ENCODE results near the gene SREK1.
A peak's percentile ranks its signal among the peaks of the same experiment; 100 is the strongest.

SREK1 gene

GRCh38 chr5:66164044-66164790, 20.1 kb downstream of the SREK1 start:
- peak; percentile 64 for DNase-seq (ENCODE audit: low spot score)

DNA sequence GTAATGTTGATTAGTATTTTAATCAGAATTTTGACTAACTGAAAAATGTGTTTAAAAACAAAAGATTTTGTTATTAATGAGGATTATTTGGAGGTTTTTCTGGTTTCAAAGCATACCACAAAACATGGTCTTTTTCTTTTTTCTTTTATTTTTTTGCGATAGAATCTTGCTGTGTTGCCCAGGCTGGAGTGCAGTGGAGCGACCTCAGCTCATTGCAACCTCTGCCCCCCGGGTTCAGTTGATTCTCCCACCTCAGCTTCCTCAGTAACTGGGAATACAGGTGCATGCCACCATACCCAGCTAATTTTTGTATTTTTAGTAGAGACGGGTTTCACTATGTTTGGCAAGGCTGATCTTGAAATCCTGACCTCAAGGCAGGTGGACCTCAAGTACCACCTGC, 24.1 kb downstream of the SREK1 start:
- no peak for DNase-seq (ENCODE audit: low spot score)

- DNase-seq (ENCODE audit: low spot score) = no peak
These were observed 25.4 kb downstream of the SREK1 start for GRCh38 chr5:66169534-66169933.

DNA sequence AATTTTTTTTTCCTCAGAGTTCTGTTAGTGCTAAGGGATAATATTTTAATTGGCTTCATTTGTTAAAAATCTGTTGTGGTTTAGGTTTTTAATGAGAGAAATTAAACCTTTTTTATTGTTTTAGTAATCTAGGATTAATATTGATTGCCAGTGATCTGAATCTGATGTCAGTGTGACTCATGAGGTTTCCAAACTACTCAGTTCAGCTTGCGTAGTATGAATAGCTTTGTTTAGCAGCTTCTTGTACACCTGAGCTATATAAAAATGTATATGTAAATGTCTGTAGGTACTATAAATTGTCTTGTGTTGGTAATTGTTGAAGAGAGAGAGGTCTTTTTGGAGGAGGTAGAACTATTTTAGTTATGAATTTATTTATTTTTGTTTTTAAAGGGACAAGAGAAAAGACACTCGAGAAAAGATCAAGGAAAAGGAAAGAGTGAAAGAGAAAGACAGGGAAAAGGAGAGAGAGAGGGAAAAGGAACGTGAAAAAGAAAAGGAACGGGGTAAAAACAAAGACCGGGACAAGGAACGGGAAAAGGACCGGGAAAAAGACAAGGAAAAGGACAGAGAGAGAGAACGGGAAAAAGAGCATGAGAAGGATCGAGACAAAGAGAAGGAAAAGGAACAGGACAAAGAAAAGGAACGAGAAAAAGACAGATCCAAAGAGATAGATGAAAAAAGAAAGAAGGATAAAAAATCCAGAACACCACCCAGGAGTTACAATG, 26.3 kb downstream of the SREK1 start:
- no peak for DNase-seq (ENCODE audit: low spot score)

DNA sequence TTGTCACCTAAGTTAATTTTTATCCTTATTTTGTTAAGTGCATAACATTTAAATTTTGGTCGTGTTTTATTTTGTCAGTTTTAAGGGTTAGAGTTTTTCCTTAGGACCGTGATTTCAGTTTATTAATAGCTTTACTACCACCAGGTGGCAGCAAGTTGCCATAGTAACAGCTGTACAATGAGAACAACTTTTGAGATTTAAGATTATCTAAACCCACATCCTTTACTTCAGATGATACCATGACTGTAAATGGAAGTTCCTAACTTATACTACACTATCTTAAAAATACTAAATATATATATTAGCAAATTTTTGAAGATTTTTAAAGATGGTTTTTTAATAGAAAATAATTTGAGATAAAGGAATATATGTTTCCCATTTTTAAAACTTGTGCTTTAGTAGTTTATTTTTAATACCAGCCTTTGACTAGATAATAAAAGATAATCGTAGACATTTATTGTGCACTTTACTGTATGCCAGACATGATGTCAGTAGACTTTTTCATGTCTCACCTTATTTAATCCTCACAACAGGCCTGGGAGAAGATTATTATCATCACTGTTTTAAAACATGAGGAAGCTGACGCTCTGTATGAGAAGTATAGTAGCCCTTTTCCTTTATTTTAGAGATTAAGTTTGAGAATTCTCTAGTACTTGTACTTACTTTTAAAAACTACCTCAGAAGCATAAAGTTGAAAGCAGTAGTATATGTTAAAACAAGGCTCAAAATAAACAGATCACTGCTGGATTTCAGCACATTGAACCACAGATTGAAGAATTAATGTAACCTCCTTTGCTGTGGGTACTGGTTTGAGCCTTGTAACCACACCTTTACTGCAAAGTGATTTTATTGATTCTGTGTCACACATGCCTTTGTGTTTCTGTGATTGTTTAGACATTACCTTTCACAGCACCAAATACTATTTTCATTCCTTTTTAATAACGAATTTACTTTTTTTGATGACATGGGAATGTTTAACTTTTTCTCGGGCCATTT, 27.5 kb downstream of the SREK1 start:
- DNase-seq (ENCODE audit: low spot score) = peak; percentile 43

DNA sequence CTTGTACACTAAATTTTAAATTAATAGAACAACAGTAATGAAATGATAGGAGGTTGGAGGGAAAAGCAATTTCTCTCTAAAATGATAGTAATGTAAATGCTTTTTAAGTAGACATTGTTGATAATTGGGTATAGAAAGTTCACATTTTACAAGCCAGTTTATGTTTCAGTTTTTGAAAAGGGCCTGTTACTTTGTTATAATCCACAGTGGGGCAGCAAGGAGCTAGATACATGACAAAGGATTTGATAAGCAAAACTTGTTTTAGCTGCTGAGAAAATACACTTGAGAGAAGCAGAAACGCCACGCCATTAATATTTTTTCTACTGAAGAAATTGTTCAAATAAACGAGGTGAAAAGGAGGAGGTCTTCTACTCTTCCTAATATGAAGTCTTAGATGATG, 30.2 kb downstream of the SREK1 start:
- peak; percentile 14 for DNase-seq (ENCODE audit: low spot score)

- DNase-seq (ENCODE audit: low spot score) = no peak
These were observed 34.7 kb downstream of the SREK1 start for GRCh38 chr5:66178799-66179198.

GRCh38 chr5:66179297-66180051, 35.4 kb downstream of the SREK1 start:
- DNase-seq (ENCODE audit: low spot score) = no peak

- no peak for DNase-seq (ENCODE audit: low spot score)
These were observed 36.4 kb downstream of the SREK1 start for GRCh38 chr5:66180282-66181155.

DNA sequence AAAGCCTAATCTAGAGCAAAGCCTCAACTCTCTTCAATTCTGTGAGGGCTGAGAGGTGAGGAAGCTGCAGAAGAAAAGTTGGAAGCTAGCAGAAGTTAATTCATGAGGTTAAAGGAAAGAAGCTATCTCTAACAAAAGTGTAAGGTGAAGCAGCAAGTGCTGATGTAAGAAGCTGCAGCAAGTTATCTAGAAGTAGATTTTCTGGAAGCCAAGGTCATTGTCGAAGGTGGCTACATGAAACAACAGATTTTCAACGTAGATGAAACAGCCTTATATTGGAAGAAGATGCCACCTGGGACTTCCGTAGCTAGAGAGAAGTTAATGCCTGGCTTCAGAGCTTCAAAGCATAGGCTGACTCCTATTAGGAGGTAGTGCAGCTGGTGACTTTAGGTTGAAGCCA, 42.0 kb downstream of the SREK1 start:
- DNase-seq (ENCODE audit: low spot score) = no peak

- no peak for DNase-seq (ENCODE audit: low spot score)
These were observed 49.3 kb downstream of the SREK1 start for GRCh38 chr5:66193419-66193818.

- no peak for DNase-seq (ENCODE audit: low spot score)
These were observed 53.8 kb downstream of the SREK1 start for GRCh38 chr5:66197764-66198405.

DNA sequence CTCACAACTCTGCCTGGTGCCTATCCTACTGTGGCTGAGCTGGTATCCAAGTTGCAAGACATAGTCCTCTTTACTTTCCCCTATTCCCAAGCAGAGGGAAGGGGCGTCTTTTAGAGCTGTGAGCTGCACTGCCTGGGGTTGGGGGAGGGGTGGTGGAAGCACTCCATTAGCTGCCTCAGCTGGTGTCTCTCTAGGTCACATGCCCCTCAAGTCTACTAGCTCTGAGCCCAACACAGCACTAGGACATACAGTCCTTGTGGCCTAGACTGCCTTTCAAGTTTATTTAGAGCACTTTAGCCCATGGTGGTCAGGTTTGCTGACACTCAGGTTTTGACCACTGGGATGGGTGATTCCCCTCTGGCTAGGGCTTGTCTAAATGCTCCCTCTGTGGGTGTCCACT, 54.7 kb downstream of the SREK1 start:
- DNase-seq (ENCODE audit: low spot score) = no peak

DNA sequence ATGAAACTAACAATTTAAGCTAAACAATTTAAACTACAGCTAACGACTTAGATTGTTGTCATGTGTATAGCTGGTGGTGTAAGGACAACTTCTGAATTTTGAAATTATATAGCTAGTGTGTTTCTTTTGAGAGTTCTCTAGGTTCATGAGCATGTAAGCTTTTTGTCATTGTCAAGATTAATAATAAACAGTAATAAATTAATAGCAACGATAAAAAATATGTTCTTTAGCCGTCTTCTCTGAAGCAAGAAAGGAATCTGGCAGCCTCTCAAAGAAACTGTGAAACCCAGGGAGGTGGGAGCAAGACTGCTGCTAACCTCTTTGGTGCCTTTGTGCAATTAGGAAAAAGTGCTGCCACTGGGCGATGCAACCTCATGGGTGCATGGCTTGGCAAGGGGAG, 59.4 kb downstream of the SREK1 start:
- DNase-seq (ENCODE audit: low spot score) = no peak

- DNase-seq (ENCODE audit: low spot score) = no peak
These were observed 62.4 kb downstream of the SREK1 start for GRCh38 chr5:66206465-66206864.

GRCh38 chr5:66207800-66208561, 63.9 kb downstream of the SREK1 start:
- no peak for DNase-seq (ENCODE audit: low spot score)

- DNase-seq (ENCODE audit: low spot score) = peak; percentile 30
These were observed 65.2 kb downstream of the SREK1 start for GRCh38 chr5:66209350-66209749.

DNA sequence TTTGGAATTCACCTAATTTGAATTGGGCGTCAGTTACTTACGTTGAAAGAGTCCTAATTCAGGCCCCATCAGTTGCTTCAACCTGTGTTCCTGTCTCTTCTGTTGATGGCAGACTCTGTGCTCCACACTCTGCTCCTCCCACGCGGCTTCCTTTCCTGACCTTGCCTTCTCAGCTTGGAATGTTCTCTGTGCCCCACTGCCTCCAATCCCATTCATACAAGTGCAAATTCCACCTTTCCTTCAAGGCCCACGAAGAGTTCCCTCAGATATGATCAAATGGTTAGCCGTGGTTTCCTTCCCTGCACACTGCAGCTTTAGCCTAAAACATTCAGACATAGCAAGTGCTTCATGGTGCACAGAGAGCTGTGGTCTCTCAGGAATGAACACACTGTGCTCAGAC, 65.7 kb downstream of the SREK1 start:
- DNase-seq (ENCODE audit: low spot score) = no peak

- no peak for DNase-seq (ENCODE audit: low spot score)
These were observed 69.4 kb downstream of the SREK1 start for GRCh38 chr5:66213533-66213932.

Data from AG20443 (cell line).